Measurements from ENCODE around the gene UBE4A.

UBE4A gene, protein sequence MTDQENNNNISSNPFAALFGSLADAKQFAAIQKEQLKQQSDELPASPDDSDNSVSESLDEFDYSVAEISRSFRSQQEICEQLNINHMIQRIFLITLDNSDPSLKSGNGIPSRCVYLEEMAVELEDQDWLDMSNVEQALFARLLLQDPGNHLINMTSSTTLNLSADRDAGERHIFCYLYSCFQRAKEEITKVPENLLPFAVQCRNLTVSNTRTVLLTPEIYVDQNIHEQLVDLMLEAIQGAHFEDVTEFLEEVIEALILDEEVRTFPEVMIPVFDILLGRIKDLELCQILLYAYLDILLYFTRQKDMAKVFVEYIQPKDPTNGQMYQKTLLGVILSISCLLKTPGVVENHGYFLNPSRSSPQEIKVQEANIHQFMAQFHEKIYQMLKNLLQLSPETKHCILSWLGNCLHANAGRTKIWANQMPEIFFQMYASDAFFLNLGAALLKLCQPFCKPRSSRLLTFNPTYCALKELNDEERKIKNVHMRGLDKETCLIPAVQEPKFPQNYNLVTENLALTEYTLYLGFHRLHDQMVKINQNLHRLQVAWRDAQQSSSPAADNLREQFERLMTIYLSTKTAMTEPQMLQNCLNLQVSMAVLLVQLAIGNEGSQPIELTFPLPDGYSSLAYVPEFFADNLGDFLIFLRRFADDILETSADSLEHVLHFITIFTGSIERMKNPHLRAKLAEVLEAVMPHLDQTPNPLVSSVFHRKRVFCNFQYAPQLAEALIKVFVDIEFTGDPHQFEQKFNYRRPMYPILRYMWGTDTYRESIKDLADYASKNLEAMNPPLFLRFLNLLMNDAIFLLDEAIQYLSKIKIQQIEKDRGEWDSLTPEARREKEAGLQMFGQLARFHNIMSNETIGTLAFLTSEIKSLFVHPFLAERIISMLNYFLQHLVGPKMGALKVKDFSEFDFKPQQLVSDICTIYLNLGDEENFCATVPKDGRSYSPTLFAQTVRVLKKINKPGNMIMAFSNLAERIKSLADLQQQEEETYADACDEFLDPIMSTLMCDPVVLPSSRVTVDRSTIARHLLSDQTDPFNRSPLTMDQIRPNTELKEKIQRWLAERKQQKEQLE

DNA sequence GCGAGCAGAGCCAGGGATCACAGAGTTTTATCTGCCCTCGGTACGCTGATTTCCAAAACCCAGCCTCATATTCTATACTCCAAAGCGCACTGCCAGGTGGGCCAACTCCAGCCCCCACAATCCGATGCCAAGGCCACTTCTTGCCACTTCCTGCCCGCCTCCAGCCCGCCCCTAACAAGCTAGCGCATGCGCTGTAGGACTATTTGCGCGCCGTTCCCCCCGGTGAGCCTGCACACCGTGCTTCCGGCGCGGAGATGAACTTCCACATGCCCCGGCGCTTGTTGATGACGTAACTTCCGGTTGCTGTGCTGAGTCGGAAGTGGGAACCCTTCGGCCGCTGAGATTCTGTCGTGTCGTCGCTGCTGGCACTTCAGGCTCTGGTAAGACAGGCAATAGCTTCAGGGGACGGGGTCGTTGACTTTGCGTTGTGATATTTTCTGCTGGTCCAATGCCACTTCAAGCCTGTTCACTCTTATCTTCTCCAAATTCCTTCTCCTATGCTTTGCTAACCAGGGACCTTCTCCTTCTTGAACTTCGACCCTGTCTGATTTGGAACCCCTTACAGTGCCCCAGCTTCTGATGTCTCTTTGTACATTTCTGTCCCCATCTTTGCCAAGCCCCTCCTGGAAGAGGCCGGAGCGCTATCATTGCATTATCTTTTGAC is at the start of gene UBE4A:
UBE4A (plus strand) TSS at position 306 of the 664 bp plus-strand sequence. CDS start 5,481 bp downstream, outside the sequence.
- peak; percentile 98 for DNase-seq

DNA sequence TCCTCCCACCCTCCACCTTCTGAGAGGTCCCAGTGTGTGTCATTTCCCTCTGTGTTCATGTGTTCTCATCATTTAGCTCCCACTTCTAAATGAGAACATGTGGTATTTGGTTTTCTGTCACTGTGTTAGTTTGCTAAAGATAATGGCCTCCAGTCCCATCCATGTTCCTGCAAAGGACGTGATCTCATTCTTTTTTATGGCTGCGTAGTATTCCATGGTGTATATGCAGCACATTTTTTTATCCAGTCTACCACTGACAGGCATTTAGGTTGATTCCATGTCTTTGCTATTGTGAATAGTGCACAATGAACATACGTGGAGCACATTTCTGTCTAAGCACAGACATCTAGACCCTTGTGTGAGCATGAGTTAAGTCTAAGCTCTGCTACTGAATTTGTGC is 49.1 kb upstream of the UBE4A start:
- DNase-seq: no peak

DNA sequence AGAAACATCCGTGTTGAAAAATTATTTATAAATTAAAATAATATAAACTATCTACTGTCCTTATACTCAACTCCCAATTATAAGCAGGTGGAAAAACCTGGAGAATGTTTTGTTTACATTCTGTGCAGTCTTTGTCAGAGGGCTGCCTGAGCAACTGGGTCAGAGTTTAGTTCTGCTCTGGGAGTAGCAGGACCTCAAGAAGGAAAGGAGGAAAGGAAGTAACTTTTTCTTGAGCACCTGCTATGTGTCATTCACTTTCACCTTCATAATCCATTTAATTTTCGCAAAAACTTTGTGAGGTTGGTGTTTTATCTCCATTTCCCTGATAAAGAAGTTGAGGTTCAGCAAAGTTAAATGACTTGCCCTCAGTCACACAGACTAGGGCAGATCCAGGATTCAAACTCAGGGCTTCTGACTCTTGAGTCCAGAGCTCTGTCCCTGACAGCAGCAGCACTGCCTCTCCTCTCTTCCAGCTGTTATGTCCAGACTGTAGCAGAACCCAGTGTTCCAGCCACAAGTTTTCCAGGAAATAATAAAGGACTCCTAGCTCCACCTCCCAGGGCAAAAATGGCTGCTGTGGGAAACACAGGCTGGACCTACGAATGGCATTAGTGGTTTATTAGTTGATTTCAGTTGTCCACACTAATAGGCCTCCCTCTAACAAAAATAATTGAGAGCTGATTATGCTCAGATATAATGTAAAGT is 48.5 kb upstream of the UBE4A start:
- DNase-seq: no peak

DNA sequence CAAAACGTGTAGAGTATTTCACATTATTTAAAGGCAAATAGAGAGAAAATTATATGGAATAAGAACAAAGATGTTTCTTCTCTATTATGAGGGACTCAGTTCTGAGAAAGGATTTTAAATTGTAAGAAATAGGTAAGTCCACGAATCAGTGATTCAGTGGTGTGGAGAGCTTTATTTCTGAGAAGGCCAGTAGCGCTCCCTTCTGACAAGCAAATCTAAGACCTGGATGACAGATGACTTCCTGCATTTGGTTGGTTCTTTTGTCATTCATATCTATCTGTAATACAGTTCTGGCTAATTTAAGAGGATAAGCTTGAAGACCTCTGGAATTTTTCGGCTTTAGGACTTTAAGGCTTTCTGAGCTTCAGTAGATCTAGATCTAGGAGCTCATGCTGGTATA is 47.9 kb upstream of the UBE4A start:
- no peak for DNase-seq

GRCh38 chr11:118312328-118312727 is 47.1 kb upstream of the UBE4A start:
- DNase-seq: no peak

DNA sequence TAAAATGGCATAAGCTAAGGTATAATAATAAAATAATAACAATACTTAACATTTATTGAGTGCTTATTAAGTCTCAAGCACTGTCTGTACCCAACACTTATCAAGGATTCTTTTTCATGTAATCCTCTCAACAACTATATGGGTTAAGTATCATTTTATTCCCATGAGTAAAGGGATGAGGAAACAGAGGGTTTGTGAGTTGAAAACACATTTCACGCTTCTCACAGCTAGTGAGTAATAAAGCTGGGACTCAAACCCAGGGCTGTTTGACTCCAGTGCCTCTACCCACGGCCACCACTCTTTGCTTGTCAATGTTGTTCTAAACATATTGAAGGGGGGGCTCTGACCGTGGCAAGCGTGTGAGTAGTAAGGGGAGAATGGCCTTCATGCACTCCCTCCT is 46.2 kb upstream of the UBE4A start:
- DNase-seq: no peak

- DNase-seq: no peak
Measured at GRCh38 chr11:118314988-118315411, 44.4 kb upstream of the UBE4A start.

DNA sequence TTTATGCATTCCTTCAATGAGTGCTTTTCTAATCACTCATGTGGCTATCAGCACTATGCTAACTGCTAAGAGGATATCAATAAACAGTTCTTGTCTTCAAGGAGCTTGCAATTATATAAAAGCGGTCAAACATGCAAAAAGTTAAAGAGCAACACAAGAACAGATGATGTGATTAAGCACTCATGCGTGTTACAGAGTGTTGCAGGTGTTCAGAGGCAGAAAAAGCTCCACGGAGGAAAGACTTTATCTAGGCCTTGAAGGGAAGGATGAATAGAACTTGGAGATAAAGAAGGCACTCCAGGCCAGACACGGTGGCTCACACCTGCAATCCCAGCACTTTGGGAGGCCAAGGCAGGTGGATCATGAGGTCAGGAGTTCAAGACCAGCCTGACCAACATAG is 41.3 kb upstream of the UBE4A start:
- no peak for DNase-seq

DNA sequence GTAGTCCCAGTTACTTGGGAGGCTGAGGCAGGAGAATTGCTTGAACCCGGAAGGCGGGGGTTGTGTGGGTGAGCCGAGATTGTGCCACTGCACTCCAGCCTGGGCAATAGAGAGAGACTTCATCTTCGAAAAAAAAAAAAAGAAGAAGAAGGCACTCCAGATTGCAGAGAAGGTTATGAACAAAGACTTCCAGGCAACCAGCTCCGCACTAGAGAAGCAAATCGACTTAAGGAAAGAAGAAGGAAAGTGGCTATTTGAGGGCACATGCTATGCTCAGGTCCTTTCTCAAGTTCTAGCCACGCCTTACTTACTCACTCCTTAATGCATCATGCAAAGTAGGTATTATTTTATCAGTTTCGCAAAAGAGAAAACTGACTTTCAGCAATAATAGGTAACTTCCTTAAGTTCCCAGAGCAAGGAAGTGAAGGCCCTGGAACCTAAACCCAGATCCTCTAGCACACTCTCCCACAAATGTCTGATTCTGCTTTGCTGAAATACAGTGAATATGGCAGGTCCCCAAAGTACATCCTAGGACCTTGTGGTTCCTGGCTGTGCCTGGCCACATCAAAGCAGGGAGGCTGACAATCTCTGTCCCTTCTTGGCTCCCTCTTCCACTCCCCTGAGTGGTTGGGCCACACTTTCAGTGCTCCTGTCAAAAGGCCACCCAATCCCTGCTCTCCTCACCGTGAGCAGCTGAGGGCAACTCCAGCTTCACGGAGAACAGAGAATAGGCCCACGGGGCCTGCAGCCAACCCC is 40.6 kb upstream of the UBE4A start:
- no peak for DNase-seq

- DNase-seq: no peak
Measured at GRCh38 chr11:118319337-118319707, 40.1 kb upstream of the UBE4A start.

GRCh38 chr11:118320515-118320914 is 38.9 kb upstream of the UBE4A start:
- no peak for DNase-seq

- DNase-seq: no peak
Measured at GRCh38 chr11:118321386-118322082, 37.9 kb upstream of the UBE4A start.

DNA sequence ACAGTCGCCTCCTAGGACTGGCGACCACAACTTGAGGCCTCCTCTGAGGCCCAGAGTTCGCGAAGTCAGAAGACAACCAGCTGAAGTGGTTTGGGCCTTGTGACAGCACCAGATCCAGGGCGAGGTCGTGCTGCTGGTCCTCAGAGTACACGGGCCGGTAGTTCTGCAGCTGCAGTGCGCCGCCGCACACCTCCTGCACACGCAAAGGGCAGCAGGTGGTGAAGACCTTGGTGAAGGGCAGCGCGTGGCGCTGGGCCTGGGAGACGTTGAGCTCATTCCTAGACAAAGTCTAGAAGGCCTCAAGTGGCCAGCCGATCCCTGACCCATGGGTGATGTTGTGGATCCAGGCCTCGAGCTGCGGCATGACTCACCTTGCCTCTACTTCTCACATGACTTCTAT is 36.7 kb upstream of the UBE4A start:
- DNase-seq: no peak

GRCh38 chr11:118325283-118325682 is 34.1 kb upstream of the UBE4A start:
- no peak for DNase-seq

DNA sequence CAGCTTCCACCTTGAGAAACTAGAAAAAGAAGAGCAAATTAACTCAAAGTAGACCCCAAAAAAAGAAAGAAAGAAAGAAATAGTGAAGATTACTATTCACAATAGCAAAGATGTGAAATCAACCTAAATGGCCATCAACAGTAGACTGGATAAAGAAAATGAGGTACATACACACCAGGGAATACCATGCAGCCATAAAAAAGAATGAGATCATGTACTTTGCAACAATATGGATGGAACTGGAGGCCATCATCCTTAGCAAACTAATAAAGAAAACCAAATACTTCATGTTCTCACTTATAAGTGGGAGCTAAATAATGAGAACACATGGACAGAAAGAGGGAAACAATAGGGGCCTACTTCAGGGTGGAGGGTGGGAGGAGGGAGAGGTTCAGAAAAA is 30.7 kb upstream of the UBE4A start:
- no peak for DNase-seq

DNA sequence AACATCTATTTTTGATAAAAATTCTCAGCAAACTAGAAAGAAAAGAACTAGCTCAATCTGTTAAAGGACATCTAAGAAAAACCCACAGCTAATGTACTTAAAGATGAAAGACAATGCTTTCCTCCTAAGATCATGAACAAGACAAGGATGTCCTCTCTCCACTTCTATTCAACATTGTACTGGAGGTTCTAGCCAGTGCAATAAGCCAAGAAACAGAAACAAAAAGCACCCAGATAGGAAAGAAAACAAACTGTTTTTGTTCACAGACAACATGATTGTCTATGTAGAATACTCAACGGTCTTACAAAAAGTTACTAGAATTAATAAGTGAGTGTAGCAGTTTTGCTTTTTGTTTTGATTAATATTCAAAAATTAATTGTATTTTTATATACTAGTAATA is 24.7 kb upstream of the UBE4A start:
- DNase-seq: peak; percentile 49

- DNase-seq: peak; percentile 92
Measured at GRCh38 chr11:118338637-118339061, 20.8 kb upstream of the UBE4A start.

GRCh38 chr11:118339281-118339961 is 20.0 kb upstream of the UBE4A start:
- peak; percentile 44 for DNase-seq

DNA sequence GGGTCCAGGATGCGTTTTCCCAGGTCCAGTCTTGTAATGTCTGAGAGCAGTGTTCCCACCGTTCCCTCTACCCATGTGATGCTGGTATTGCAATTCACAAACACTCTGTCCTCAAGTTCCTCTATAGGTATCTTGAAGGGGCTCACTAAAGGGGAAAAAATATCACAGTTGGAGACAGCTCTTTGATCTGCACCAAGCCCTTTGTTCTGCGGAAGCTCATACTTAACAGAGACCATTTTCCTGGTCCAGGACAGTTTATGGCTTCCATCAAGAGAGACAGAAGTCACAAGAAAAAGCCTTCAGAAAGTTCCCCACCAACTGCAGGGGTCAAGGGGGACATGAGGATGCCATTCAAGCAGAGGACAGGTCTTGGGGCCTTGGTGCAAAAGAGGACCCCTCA is 19.0 kb upstream of the UBE4A start:
- no peak for DNase-seq

- no peak for DNase-seq
Measured at GRCh38 chr11:118341261-118341660, 18.1 kb upstream of the UBE4A start.

Data from CD4-positive, alpha-beta T cell treated with Interleukin-12 subunit alpha and Interleukin-12 subunit beta, for 1 hour (primary cell).